ENCODE data around the gene PIGT.

DNA sequence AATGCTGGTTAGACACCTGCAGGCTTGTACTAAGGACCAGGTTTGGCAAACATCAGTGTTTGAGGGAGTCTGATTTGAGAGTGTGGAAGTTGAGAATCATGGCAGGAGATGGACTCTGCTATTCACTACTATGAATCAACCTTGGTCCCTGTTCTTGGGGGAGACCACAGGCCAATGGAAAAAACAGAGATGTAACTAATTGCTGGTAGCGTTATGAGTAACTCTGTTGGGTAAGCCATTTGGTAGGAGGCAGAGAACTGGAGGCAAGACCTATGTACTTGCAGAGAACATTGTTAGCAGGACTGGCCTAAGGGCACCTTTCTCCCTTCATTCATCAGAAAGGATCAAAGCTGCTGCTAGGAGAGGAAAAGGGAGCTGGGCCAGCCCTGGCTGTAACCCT, 45.3 kb downstream of the PIGT start:
- TF ChIP-seq, protein P1, sequence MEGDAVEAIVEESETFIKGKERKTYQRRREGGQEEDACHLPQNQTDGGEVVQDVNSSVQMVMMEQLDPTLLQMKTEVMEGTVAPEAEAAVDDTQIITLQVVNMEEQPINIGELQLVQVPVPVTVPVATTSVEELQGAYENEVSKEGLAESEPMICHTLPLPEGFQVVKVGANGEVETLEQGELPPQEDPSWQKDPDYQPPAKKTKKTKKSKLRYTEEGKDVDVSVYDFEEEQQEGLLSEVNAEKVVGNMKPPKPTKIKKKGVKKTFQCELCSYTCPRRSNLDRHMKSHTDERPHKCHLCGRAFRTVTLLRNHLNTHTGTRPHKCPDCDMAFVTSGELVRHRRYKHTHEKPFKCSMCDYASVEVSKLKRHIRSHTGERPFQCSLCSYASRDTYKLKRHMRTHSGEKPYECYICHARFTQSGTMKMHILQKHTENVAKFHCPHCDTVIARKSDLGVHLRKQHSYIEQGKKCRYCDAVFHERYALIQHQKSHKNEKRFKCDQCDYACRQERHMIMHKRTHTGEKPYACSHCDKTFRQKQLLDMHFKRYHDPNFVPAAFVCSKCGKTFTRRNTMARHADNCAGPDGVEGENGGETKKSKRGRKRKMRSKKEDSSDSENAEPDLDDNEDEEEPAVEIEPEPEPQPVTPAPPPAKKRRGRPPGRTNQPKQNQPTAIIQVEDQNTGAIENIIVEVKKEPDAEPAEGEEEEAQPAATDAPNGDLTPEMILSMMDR (IDR thresholded peaks at IDR 0.05) = no peak
- TF ChIP-seq POLR2A (IDR thresholded peaks at IDR 0.05; ENCODE audit: low read length) (no peak), SMC3 (IDR thresholded peaks at IDR 0.05) (no peak), KDM5A (IDR thresholded peaks at IDR 0.05) (no peak), EP300 (IDR thresholded peaks at IDR 0.05) (no peak)
- TF ChIP-seq, protein P2, sequence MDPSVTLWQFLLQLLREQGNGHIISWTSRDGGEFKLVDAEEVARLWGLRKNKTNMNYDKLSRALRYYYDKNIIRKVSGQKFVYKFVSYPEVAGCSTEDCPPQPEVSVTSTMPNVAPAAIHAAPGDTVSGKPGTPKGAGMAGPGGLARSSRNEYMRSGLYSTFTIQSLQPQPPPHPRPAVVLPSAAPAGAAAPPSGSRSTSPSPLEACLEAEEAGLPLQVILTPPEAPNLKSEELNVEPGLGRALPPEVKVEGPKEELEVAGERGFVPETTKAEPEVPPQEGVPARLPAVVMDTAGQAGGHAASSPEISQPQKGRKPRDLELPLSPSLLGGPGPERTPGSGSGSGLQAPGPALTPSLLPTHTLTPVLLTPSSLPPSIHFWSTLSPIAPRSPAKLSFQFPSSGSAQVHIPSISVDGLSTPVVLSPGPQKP (IDR thresholded peaks at IDR 0.05; ENCODE audit: low read depth, low read length) = no peak

All from A549 (cell line).